Gastrocnemius medialis (tissue), 4 donors: ENCODE data around the gene MAP2K5. TPM values are rescaled to one million over a fixed set of nuclear protein-coding genes. Genes with fewer than 3 reads are reported as not detected.

Experiments used
- ATAC-seq, 2 donors: fragments of 150-250 bp; one replicate each; pipeline ENCODE4 v1.9.1; 2016
- DNase-seq, 2 donors: peaks; one replicate each; pipeline ENCODE4 v3.0.0-alpha.2; 2019
- H3K27ac ChIP-seq, 4 donors: fragments of 200-600 bp; sonication (generic); 1 replicate in 1 of 4; 2 replicates in 3 of 4; pipeline ENCODE4 v1.5.1; 2016 to 2018; ENCODE audit warnings: mild to moderate bottlenecking in 2 of 4, moderate library complexity in 1 of 4
- H3K27me3 ChIP-seq, 3 donors: fragments of 200-600 bp; sonication (generic) in 2 of 3; 1 replicate in 1 of 3; 2 replicates in 2 of 3; pipeline versions ENCODE4 v1.5.1 to v1.6.0; 2016 to 2019; ENCODE audit warnings: mild to moderate bottlenecking in 1 of 3, moderate library complexity in 1 of 3
- H3K36me3 ChIP-seq, 2 donors: fragments of 200-600 bp; sonication (generic) in 1 of 2; one replicate each; pipeline ENCODE4 v1.5.1; 2017 to 2018
- H3K4me1 ChIP-seq, 2 donors: fragments of 200-600 bp; sonication (generic) in 1 of 2; one replicate each; pipeline ENCODE4 v1.5.1; 2016 to 2017; ENCODE audit warnings: mild to moderate bottlenecking in 2 of 2
- H3K4me3 ChIP-seq, 4 donors: fragments of 200-600 bp; sonication (generic) in 3 of 4; 1 replicate in 1 of 4; 2 replicates in 3 of 4; pipeline ENCODE4 v1.5.1; 2016 to 2019; ENCODE audit warnings: mild to moderate bottlenecking in 2 of 4
- H3K9me3 ChIP-seq, 3 donors: fragments of 200-600 bp; sonication (generic) in 2 of 3; 1 replicate in 1 of 3; 2 replicates in 2 of 3; pipeline ENCODE4 v1.5.1; 2016 to 2019
- POLR2A ChIP-seq, 2 donors: fragments of 450-650 bp; IDR thresholded peaks; one replicate each; pipeline ENCODE4 v1.6.1; 2017; ENCODE audit warnings: antibody characterized with exemption in 2 of 2, mild to moderate bottlenecking in 2 of 2, moderate library complexity in 2 of 2
- in situ Hi-C, 4 donors: fragments of 200-750 bp; cut with MboI; loops; one replicate each; pipeline versions ENCODE4 v1.15.0 to v1.8.0; 2017; ENCODE audit warnings: low sequenced_read_pairs in 4 of 4
- intact Hi-C: fragments of 100-400 bp; cut with DNase I; formaldehyde crosslinking; loops from one replicate; pipeline ENCODE4 v1.15.1; 2023; ENCODE audit warnings: low total_unique reads
- total RNA-seq, 4 donors: library from RNA; depleted of rRNA; stranded (reverse); fragments of >200 nt; gene quantifications; one replicate each; pipeline versions ENCODE4 v1.1.0 to v1.2.3, GENCODE V29; 2016
- TF ChIP-seq, protein P1 (sequence below), 5 experiments: fragments of 450-650 bp in 3 of 5; fragments of 200-600 bp in 2 of 5; sonication (generic) in 2 of 5; IDR thresholded peaks in 4 of 5; conservative IDR thresholded peaks in 1 of 5; 1 replicate in 4 of 5; 2 replicates in 1 of 5; pipeline ENCODE4 v1.5.1; 2016 to 2019; ENCODE audit warnings: antibody characterized with exemption in 5 of 5, mild to moderate bottlenecking in 3 of 5, moderate library complexity in 3 of 5

Gene MAP2K5
- total RNA-seq, 4 donors from 2014 or later = 5.9 to 6.8 (median 6.4) TPM

DNA sequence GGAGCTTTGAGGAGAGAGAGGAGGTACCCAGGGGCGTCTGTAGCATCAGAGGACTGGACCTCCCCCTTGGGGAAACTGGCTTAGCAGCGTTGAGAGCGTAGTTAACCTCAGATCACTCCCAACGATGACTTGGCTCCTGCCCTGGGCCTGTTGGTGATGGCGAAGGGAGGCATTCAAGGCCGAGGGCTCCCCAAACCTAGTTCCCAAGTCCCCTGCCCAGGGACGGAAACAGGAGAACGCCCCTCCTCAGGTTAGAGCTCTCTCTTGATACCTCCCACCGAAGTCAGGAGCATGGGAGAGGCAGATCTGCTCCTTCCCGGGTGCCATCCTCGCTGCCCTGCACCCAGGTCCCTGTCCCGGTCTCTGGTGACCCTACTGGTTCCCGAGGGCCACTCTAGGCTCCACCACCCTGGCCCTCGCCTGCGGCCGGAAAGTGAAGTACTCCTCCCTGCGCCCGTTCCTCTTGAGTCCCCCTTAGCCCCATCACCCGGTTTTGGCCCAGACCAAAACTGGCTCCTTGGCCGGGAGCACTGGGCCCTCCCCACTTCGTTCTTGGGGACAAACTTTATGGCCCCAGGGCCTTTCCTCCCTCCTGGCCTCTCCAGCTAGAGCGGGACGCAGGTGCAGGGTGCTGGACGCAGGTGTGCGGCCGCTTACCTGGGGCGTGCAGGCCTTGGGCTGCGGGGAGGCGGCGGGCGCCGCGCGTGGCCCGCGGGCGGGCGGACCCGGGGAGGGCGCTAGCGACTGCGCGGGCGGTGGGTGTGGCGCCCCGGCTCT, 280.2 kb downstream of the MAP2K5 start:
- H3K9me3 ChIP-seq = no peaks in the 10 kb centered on the region
- peak overlapping the region in 1 of 4 donors; percentile 13 for H3K4me3 ChIP-seq
- ATAC-seq (no peak), DNase-seq (no peak)
- peaks cover 91 to 93% (median 92%) of the 10 kb centered on the region in 3 donors for H3K27me3 ChIP-seq
- no peaks in the 10 kb centered on the region for H3K36me3 ChIP-seq
- H3K4me1 ChIP-seq = peaks cover 6 to 11% of the 10 kb centered on the region in 2 donors
- intact Hi-C loops = no loop called here
- TF ChIP-seq, protein P1, sequence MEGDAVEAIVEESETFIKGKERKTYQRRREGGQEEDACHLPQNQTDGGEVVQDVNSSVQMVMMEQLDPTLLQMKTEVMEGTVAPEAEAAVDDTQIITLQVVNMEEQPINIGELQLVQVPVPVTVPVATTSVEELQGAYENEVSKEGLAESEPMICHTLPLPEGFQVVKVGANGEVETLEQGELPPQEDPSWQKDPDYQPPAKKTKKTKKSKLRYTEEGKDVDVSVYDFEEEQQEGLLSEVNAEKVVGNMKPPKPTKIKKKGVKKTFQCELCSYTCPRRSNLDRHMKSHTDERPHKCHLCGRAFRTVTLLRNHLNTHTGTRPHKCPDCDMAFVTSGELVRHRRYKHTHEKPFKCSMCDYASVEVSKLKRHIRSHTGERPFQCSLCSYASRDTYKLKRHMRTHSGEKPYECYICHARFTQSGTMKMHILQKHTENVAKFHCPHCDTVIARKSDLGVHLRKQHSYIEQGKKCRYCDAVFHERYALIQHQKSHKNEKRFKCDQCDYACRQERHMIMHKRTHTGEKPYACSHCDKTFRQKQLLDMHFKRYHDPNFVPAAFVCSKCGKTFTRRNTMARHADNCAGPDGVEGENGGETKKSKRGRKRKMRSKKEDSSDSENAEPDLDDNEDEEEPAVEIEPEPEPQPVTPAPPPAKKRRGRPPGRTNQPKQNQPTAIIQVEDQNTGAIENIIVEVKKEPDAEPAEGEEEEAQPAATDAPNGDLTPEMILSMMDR (IDR thresholded peaks at IDR 0.05 in 4 of 5, conservative IDR thresholded peaks at IDR 0.05 in 1 of 5) = no peak
- TF ChIP-seq POLR2A (IDR thresholded peaks at IDR 0.05) = no peak
- no peak overlapping the region for H3K27ac ChIP-seq
- in situ Hi-C loops = no loop called here

DNA sequence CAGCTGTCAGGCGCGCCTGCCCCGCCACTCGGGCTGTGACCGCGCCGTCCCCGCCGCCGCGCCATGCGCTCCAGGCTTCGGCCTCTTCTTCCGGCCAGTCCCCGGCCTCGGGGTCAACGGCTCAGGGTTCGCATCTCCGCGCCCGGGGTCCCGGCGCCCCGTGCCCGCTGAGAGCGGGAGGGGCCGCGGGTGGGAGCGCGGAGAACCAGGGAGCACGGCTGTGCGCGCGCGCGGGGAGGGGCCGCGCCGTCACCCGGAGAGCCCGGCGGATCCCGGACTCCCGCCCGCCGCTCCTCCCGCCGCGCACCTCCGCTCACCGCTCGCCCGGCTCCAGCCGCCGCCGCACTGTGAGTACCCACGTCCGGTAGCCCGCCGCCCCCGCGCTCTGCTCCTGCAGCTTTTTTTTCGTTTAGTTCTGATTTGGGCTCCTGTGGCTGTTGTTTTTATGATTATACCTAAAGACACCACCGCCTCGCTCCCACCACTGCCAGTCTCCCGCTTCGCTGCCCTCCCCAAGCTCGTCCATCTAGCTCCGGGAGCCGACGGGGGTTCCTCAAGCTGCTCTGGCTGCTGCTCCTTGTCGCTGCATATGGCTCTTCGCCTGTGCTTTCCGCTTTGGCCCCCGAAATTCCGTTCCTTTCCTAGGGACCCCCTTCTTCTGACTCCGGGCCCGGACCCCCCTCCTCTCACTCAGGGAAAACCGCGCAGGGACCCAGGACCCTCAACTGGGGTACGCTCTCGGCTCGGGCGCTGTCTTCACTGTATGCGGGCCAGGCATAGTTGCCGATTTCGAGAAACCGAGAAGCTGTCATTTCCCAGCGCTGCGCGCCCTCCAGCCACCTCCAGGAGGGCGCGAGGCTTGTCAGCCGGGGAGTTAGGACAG, 281.1 kb downstream of the MAP2K5 start:
- TF ChIP-seq POLR2A (IDR thresholded peaks at IDR 0.05) = no peak
- TF ChIP-seq, protein P1 (IDR thresholded peaks at IDR 0.05 in 4 of 5, conservative IDR thresholded peaks at IDR 0.05 in 1 of 5) = no peak
- ATAC-seq = no peak
- Histone ChIP-seq H3K9me3 (no peaks in the 10 kb centered on the region), H3K36me3 (no peaks in the 10 kb centered on the region), H3K4me3 (peak overlapping the region in 2 of 4 donors; percentile 7 to 13), H3K27ac (no peak overlapping the region), H3K4me1 (peaks cover 6 to 11% of the 10 kb centered on the region in 2 donors), H3K27me3 (peaks cover 91 to 93% (median 93%) of the 10 kb centered on the region in 3 donors)
- in situ Hi-C loops = no loop called here
- no peak for DNase-seq
- intact Hi-C loops = no loop called here

DNA sequence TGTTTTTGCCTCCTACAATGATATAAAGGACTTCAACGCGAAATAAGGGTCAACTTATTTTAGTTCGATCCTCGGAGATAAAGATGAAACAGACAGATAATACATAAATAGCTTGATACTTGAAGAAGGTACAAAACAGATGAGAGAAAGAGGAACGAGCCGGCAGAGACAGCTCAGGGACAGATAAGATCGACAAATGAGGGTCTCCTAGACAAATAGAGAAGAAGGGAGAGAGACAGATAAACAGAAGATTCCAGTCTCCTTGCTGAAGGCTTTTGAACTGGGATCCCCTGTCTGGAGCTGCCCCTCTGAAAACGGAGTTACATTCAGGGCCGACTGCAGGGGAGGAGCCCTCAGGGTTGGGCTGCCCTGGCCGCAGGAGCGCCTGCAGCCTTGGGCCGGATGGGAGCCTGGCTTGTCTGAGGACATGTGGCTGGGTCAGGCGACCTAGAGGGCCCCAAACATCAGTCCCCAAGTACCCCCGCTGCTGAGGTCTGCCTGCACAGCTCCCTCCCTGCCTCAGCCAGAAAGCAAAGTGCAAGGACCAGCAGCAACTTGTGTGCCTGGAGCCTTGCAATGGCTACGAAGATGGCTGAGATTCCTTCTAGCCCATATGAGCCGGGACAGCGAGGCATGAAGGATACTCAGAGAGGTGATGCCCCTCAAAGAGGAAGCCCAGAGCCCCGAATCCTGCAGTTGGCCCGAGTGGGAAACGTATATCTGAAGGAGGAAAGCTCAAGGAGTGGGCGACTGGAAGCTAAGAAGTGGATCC, 281.9 kb downstream of the MAP2K5 start:
- intact Hi-C loops (no loop called here), in situ Hi-C loops (no loop called here)
- H3K4me3 ChIP-seq = peak overlapping the region in 1 of 4 donors; percentile 38
- peaks cover 95% of the 10 kb centered on the region in 3 donors for H3K27me3 ChIP-seq
- H3K4me1 ChIP-seq = peaks cover 6 to 11% of the 10 kb centered on the region in 2 donors
- no peak overlapping the region for H3K27ac ChIP-seq
- no peaks in the 10 kb centered on the region for H3K36me3 ChIP-seq
- ATAC-seq (no peak), DNase-seq (no peak)
- H3K9me3 ChIP-seq = no peaks in the 10 kb centered on the region
- TF ChIP-seq, protein P1 (IDR thresholded peaks at IDR 0.05 in 4 of 5, conservative IDR thresholded peaks at IDR 0.05 in 1 of 5) = no peak
- no peak for TF ChIP-seq POLR2A (IDR thresholded peaks at IDR 0.05)
